ENCODE measurements around the gene RNF5. TPM values are rescaled to one million over a fixed set of nuclear protein-coding genes. Genes with fewer than 3 reads are reported as not detected.
A peak's percentile ranks its signal among the peaks of the same experiment; 100 is the strongest.

RNF5 gene
- total and polyA plus RNA-seq, 9 of the 15 experiments (the other 6 are each of a cell fraction or from before 2014, with no cell fraction given), result 62.2 to 245 (median 129) TPM

GRCh38 chr6:32192608-32193039, 14.4 kb downstream of the RNF5 start, which contains the start of gene GPSM3 (continued):
- TF ChIP-seq ATF7 (IDR thresholded peaks at IDR 0.05) (peak; percentile 66), NR2C1 (IDR thresholded peaks at IDR 0.05) (peak; percentile 89), NR2C1 (tag; IDR thresholded peaks at IDR 0.05) (peak; percentile 92), TAF9B (IDR thresholded peaks at IDR 0.05; ENCODE audit: partially characterized antibody) (peak; percentile 71), FOS (IDR thresholded peaks at IDR 0.05; ENCODE audit: extremely low read depth, insufficient read length) (no peak), CAMTA2 (CRISPR knock-in tag; conservative IDR thresholded peaks at IDR 0.05) (no peak), PML (IDR thresholded peaks at IDR 0.05; ENCODE audit: low read length) (peak; percentile 32; the same call in 1 of the 2 replicates), PHB2 (IDR thresholded peaks at IDR 0.05; ENCODE audit: low read depth) (no peak), CCAR2 (IDR thresholded peaks at IDR 0.05; ENCODE audit: low read depth, low read length) (no peak), KLF10 (CRISPR knock-in tag; IDR thresholded peaks at IDR 0.05) (no peak), ZBTB12 (CRISPR knock-in tag; IDR thresholded peaks at IDR 0.05) (0 out of 2 replicates have a peak, but pooled peaks have one; percentile 36), POLR3G (IDR thresholded peaks at IDR 0.05; ENCODE audit: extremely low read depth, insufficient read length, insufficient replicate concordance) (no peak), ID3 (CRISPR knock-in tag; IDR thresholded peaks at IDR 0.05) (no peak), ID3 (tag; IDR thresholded peaks at IDR 0.05) (no peak), SNIP1 (IDR thresholded peaks at IDR 0.05; ENCODE audit: low read depth) (no peak), CHAMP1 (IDR thresholded peaks at IDR 0.05) (no peak), PURB (CRISPR knock-in tag; IDR thresholded peaks at IDR 0.05; ENCODE audit: low read depth) (no peak), ZNF263 (CRISPR knock-in tag; IDR thresholded peaks at IDR 0.05; ENCODE audit: borderline replicate concordance) (peak; percentile 67; the same call in 1 of the 2 replicates), MTA2 (IDR thresholded peaks at IDR 0.05; ENCODE audit: low read depth) (no peak)

Measured in K562 (cell line).